OCI-LY7 (cell line): ENCODE results near the gene PIP4K2A. TPM values are rescaled to one million over a fixed set of nuclear protein-coding genes. Genes with fewer than 3 reads are reported as not detected.

Source experiments
- BruUV-seq: library from RNA; stranded (reverse); fragments of 400-500 nt; replicated peaks from 2 replicates; lab custom pipeline; 2021; lab: Mats Ljungman, UMichigan
- CTCF ChIA-PET: fragments of 300-600 bp; sonication (Branson Sonifier 250); formaldehyde crosslinking; loops from one replicate; lab custom pipeline; 2022; ENCODE audit warnings: antibody characterized with exemption; ENCODE audit not compliant: unreplicated experiment; lab: Charles Lee
- POLR2A ChIA-PET: fragments of 300-600 bp; sonication (Branson Sonifier 250); formaldehyde crosslinking; loops from one replicate; lab custom pipeline; 2022; ENCODE audit warnings: antibody characterized with exemption; lab: Charles Lee
- DNase-seq: peaks from one replicate; pipeline ENCODE4 v3.0.0-alpha.2; 2015; ENCODE audit warnings: low spot score
- H2AFZ ChIP-seq: fragments of 200-600 bp; sonication (generic), shearing (Covaris generic); 2 replicates; pipeline ENCODE4 v1.6.1; 2014; ENCODE audit warnings: mild to moderate bottlenecking, antibody characterized with exemption, low read length, moderate library complexity
- H3K27ac ChIP-seq: fragments of 200-600 bp; sonication (generic); 2 replicates; pipeline ENCODE4 v1.5.1; 2014; ENCODE audit warnings: mixed run types, low read depth, mild to moderate bottlenecking, moderate library complexity, low read length, inconsistent platforms; ENCODE audit not compliant: poor library complexity, severe bottlenecking
- H3K36me3 ChIP-seq: fragments of 200-600 bp; sonication (generic); 2 replicates; pipeline ENCODE4 v1.6.1; 2014; ENCODE audit warnings: mild to moderate bottlenecking, antibody characterized with exemption, low read length, moderate library complexity, mixed read lengths; ENCODE audit not compliant: insufficient read depth
- H3K4me1 ChIP-seq: fragments of 200-600 bp; sonication (generic); 2 replicates; pipeline ENCODE4 v1.5.1; 2014; ENCODE audit warnings: mild to moderate bottlenecking, low read length; ENCODE audit not compliant: insufficient read depth, poor library complexity, severe bottlenecking
- H3K4me2 ChIP-seq: fragments of 200-600 bp; sonication (generic); 2 replicates; pipeline ENCODE4 v1.6.1; 2014; ENCODE audit warnings: mild to moderate bottlenecking, low read length
- H3K4me3 ChIP-seq: fragments of 200-600 bp; sonication (generic); 2 replicates; pipeline ENCODE4 v1.5.1; 2014; ENCODE audit warnings: mild to moderate bottlenecking, low read depth, low read length; ENCODE audit not compliant: poor library complexity, severe bottlenecking
- H3K79me2 ChIP-seq: fragments of 200-600 bp; sonication (generic); 2 replicates; pipeline ENCODE4 v1.6.1; 2016; ENCODE audit warnings: low read depth, mild to moderate bottlenecking, low read length, moderate library complexity, mixed read lengths; ENCODE audit not compliant: insufficient read depth
- H3K9me2 ChIP-seq: fragments of 200-600 bp; sonication (generic); 2 replicates; pipeline ENCODE4 v1.6.1; 2016; ENCODE audit warnings: mild to moderate bottlenecking, low read length, mixed read lengths; ENCODE audit not compliant: insufficient read depth
- H3K9me3 ChIP-seq: fragments of 200-600 bp; sonication (generic); 2 replicates; pipeline ENCODE4 v1.6.1; 2014; ENCODE audit warnings: mild to moderate bottlenecking, mixed run types, low read length, mixed read lengths
- H4K20me1 ChIP-seq: fragments of 200-600 bp; sonication (generic); 2 replicates; pipeline ENCODE4 v1.6.1; 2014; ENCODE audit warnings: mild to moderate bottlenecking, antibody characterized with exemption, low read length, moderate library complexity, mixed read lengths; ENCODE audit not compliant: insufficient read depth
- EZH2phosphoT487 ChIP-seq: fragments of 200-600 bp; sonication (generic); IDR thresholded peaks from 2 replicates; pipeline ENCODE4 v1.6.1; 2018; ENCODE audit warnings: low read depth, borderline replicate concordance, mild to moderate bottlenecking, mixed run types, antibody characterized with exemption, low read length, moderate library complexity, mixed read lengths
- intact Hi-C: fragments of 100-400 bp; cut with micrococcal nuclease; formaldehyde crosslinking; loops from one replicate; pipeline ENCODE4 v1.10.0; 2022; ENCODE audit not compliant: unreplicated experiment
- total RNA-seq, 2 experiments: library from RNA; depleted of rRNA in 1 of 2; stranded (reverse); fragments of >200 nt in 1 of 2; shearing (Covaris generic) in 1 of 2; gene quantifications; 2 replicates each; pipeline ENCODE4 v1.2.3, GENCODE V29; 2014 to 2022
- TF ChIP-seq, protein P1 (sequence below): fragments of 200-600 bp; sonication (generic); conservative IDR thresholded peaks from 2 replicates; pipeline ENCODE4 v1.5.1; 2014; ENCODE audit warnings: mild to moderate bottlenecking, antibody characterized with exemption, low read length, moderate library complexity, mixed read lengths

PIP4K2A gene
- total RNA-seq, 2 experiments from 2014 or later, result 32.5 to 42.6 TPM

DNA sequence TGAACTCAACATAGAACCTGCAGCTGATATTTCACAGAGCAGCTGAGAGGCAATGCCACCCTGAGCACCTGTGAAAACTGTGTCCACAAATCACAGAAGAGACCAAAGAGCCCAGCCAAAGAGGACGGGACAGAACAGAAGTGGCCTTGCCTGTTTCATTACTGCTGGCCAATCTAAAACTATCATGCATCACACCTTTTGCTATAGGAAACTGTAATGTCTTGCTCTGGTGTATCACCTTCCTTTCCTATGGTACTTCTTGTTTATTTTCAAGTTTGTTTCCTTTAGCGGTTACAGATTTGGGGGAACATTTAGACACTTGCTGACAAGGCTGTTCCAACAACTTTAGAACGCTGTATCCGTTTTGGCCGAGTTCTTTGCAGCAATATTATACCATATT, 80.3 kb downstream of the PIP4K2A start:
- no peaks in the 10 kb centered on the region for H3K9me2 ChIP-seq
- no peak overlapping the region for H3K27ac ChIP-seq
- H3K9me3 ChIP-seq, result no peaks in the 10 kb centered on the region
- no peak for TF ChIP-seq EZH2phosphoT487
- TF ChIP-seq, protein P1, sequence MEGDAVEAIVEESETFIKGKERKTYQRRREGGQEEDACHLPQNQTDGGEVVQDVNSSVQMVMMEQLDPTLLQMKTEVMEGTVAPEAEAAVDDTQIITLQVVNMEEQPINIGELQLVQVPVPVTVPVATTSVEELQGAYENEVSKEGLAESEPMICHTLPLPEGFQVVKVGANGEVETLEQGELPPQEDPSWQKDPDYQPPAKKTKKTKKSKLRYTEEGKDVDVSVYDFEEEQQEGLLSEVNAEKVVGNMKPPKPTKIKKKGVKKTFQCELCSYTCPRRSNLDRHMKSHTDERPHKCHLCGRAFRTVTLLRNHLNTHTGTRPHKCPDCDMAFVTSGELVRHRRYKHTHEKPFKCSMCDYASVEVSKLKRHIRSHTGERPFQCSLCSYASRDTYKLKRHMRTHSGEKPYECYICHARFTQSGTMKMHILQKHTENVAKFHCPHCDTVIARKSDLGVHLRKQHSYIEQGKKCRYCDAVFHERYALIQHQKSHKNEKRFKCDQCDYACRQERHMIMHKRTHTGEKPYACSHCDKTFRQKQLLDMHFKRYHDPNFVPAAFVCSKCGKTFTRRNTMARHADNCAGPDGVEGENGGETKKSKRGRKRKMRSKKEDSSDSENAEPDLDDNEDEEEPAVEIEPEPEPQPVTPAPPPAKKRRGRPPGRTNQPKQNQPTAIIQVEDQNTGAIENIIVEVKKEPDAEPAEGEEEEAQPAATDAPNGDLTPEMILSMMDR, result no peak
- peaks cover 11% of the 10 kb centered on the region; the same call in 1 of the 2 replicates for H3K79me2 ChIP-seq
- no peak overlapping the region for H3K4me3 ChIP-seq
- H2AFZ ChIP-seq, result no peak overlapping the region
- intact Hi-C loops, result loop anchor here (5.0 kb wide), 1 partner anchor 133 kb away; no protein-coding TSS in a partner anchor
- POLR2A ChIA-PET, result no interaction called here
- BruUV-seq, result no TSS peak
- CTCF ChIA-PET, result no interaction called here
- H4K20me1 ChIP-seq, result no peaks in the 10 kb centered on the region
- H3K4me1 ChIP-seq, result peaks cover 21% of the 10 kb centered on the region
- H3K4me2 ChIP-seq, result no peak overlapping the region
- no peaks in the 10 kb centered on the region for H3K36me3 ChIP-seq
- no peak for DNase-seq

DNA sequence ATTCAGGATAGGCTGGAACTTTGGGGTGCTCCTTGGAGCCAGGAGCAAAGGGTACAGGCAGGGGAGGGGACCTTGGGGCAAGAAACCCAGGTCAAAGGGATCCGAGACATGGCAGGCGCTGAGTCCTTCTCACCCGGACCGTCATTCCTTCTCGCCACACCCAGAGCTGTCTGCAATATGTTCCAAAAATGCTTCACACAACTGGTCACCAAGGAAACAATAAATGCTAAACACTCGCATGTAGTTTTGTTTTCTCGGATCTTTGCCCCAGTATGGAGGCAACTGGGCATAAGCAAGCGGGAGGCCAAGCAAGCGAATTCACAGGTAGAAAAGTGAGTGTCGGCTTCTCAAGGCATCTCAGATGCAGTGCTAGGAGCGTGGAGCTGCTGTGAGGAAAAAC, 80.8 kb downstream of the PIP4K2A start:
- H3K36me3 ChIP-seq, result peaks cover 3% of the 10 kb centered on the region; the same call in 1 of the 2 replicates
- no peak overlapping the region for H3K4me2 ChIP-seq
- H4K20me1 ChIP-seq, result no peaks in the 10 kb centered on the region
- H3K4me1 ChIP-seq, result peaks cover 24% of the 10 kb centered on the region
- ChIA-PET CTCF (no interaction called here), POLR2A (no interaction called here)
- no peak overlapping the region for H2AFZ ChIP-seq
- intact Hi-C loops, result loop anchor here (5.0 kb wide), 1 partner anchor 134 kb away; no protein-coding TSS in a partner anchor
- H3K79me2 ChIP-seq, result peaks cover 14% of the 10 kb centered on the region; the same call in 1 of the 2 replicates
- no peak for DNase-seq
- no peak overlapping the region for H3K4me3 ChIP-seq
- H3K9me2 ChIP-seq, result no peaks in the 10 kb centered on the region
- TF ChIP-seq EZH2phosphoT487, result no peak
- TF ChIP-seq, protein P1, result no peak
- 0 out of 2 replicates have a peak, but pooled peaks cover under 1% of the 10 kb centered on the region for H3K9me3 ChIP-seq
- BruUV-seq, result no TSS peak
- H3K27ac ChIP-seq, result no peak overlapping the region

DNA sequence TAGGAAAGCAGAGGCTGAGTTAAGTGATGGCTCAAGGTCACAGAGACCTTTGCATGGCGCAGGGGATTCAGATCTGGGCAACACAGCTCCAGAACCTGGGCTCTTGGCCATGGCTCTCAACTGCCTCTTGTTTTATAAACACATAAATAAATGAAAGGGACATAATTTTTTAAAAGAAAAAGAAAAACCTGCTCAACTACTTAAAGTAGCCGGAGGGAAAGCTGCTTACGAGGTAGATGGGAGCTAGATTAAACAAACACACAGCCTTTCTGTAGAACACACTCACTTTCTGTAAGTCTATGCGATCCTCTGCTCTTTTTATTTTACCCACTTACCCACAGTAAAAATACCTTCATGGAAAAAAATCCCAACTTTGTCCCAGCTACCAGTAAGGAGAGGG, 81.3 kb downstream of the PIP4K2A start:
- H2AFZ ChIP-seq, result no peak overlapping the region
- peaks cover 18% of the 10 kb centered on the region; the same call in 1 of the 2 replicates for H3K79me2 ChIP-seq
- BruUV-seq, result no TSS peak
- 0 out of 2 replicates have a peak, but pooled peaks cover 5% of the 10 kb centered on the region for H3K9me3 ChIP-seq
- ChIA-PET CTCF (no interaction called here), POLR2A (no interaction called here)
- no peaks in the 10 kb centered on the region for H3K9me2 ChIP-seq
- no peaks in the 10 kb centered on the region for H4K20me1 ChIP-seq
- no peak for DNase-seq
- H3K4me2 ChIP-seq, result no peak overlapping the region
- peaks cover 24% of the 10 kb centered on the region for H3K4me1 ChIP-seq
- H3K36me3 ChIP-seq, result peaks cover 4% of the 10 kb centered on the region; the same call in 1 of the 2 replicates
- no peak overlapping the region for H3K4me3 ChIP-seq
- no peak overlapping the region for H3K27ac ChIP-seq
- TF ChIP-seq, protein P1, result no peak
- no peak for TF ChIP-seq EZH2phosphoT487
- intact Hi-C loops, result loop anchor here (5.0 kb wide), 1 partner anchor 134 kb away; no protein-coding TSS in a partner anchor
